HEK293 (cell line): ENCODE measurements around the gene BHLHA9.

Source experiments
- CTCF ChIP-seq: fragments of 450-650 bp; formaldehyde crosslinking; IDR thresholded peaks from 2 replicates; pipeline ENCODE4 v1.5.1; 2016; ENCODE audit warnings: missing biosample characterization, missing genetic modification characterization
- KLF1 ChIP-seq: fragments of 450-650 bp; formaldehyde crosslinking; IDR thresholded peaks from 2 replicates; pipeline ENCODE4 v1.5.1; 2016; ENCODE audit warnings: missing biosample characterization, missing genetic modification characterization
- PBX3 ChIP-seq: sonication (generic); formaldehyde crosslinking; IDR thresholded peaks from 2 replicates; pipeline ENCODE4 v1.8.1; 2022; ENCODE audit warnings: mild to moderate bottlenecking, moderate library complexity, missing genetic modification reagents
- REPIN1 ChIP-seq: fragments of 450-650 bp; formaldehyde crosslinking; IDR thresholded peaks from 2 replicates; pipeline ENCODE4 v1.5.1; 2017; ENCODE audit warnings: missing biosample characterization, missing genetic modification characterization, low read depth
- YY1 ChIP-seq: fragments of 450-650 bp; formaldehyde crosslinking; IDR thresholded peaks from 2 replicates; pipeline ENCODE4 v1.5.1; 2018; ENCODE audit warnings: missing biosample characterization, missing genetic modification characterization
- ZBTB8A ChIP-seq: fragments of 450-650 bp; formaldehyde crosslinking; IDR thresholded peaks from 2 replicates; pipeline ENCODE4 v1.5.1; 2016; ENCODE audit warnings: missing biosample characterization, missing genetic modification characterization
- ZFP3 ChIP-seq: fragments of 450-650 bp; formaldehyde crosslinking; IDR thresholded peaks from 2 replicates; pipeline ENCODE4 v1.5.1; 2016; ENCODE audit warnings: low read depth, missing biosample characterization, missing genetic modification characterization
- ZNF785 ChIP-seq: fragments of 450-650 bp; formaldehyde crosslinking; IDR thresholded peaks from 2 replicates; pipeline ENCODE4 v1.5.1; 2016; ENCODE audit warnings: missing biosample characterization, missing genetic modification characterization
- ZNF830 ChIP-seq: fragments of 450-650 bp; IDR thresholded peaks from 2 replicates; pipeline ENCODE4 v1.5.0; 2018; ENCODE audit warnings: missing biosample characterization, missing genetic modification characterization, low read depth, mild to moderate bottlenecking, moderate library complexity
- TF ChIP-seq, protein P1 (sequence below): fragments of 450-650 bp; formaldehyde crosslinking; IDR thresholded peaks from 2 replicates; pipeline ENCODE4 v1.5.1; 2016; ENCODE audit warnings: missing biosample characterization, missing genetic modification characterization

DNA sequence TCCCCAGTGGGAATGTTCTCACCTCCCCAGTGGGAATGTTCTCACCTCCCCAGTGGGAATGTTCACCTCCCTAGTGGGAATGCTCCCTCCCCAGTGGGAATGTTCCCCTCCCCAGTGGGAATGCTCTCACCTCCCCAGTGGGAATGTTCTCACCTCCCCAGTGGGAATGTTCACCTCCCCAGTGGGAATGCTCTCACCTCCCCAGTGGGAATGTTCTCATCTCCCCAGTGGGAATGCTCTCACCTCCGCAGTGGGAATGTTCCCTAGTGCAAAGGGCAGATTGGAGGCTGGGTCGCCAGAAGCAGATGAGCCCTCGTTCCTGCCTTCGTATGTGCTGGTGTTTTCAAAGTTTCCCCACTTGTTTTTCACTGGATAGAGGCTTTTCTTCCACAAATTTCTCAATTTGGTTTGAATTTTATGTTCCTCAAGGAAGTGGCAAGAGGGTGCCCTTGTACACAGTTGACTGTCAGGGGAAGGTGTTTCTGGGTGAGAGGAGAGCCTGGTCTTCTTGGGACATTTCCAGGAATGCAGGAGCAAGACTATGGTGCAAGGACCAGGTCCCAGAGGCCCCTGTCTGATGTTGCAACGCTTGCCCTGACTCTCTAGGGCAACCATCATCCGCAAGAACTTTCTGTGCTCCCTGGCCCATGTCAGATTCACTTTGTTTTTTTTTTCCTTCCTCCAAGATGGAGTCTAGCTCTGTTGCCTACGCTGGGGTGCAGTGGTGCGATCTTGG, 43.2 kb downstream of the BHLHA9 start:
- TF ChIP-seq, protein P1, sequence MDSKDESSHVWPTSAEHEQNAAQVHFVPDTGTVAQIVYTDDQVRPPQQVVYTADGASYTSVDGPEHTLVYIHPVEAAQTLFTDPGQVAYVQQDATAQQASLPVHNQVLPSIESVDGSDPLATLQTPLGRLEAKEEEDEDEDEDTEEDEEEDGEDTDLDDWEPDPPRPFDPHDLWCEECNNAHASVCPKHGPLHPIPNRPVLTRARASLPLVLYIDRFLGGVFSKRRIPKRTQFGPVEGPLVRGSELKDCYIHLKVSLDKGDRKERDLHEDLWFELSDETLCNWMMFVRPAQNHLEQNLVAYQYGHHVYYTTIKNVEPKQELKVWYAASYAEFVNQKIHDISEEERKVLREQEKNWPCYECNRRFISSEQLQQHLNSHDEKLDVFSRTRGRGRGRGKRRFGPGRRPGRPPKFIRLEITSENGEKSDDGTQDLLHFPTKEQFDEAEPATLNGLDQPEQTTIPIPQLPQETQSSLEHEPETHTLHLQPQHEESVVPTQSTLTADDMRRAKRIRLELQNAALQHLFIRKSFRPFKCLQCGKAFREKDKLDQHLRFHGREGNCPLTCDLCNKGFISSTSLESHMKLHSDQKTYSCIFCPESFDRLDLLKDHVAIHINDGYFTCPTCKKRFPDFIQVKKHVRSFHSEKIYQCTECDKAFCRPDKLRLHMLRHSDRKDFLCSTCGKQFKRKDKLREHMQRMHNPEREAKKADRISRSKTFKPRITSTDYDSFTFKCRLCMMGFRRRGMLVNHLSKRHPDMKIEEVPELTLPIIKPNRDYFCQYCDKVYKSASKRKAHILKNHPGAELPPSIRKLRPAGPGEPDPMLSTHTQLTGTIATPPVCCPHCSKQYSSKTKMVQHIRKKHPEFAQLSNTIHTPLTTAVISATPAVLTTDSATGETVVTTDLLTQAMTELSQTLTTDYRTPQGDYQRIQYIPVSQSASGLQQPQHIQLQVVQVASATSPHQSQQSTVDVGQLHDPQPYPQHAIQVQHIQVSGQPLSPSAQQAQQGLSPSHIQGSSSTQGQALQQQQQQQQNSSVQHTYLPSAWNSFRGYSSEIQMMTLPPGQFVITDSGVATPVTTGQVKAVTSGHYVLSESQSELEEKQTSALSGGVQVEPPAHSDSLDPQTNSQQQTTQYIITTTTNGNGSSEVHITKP (tag by site-specific recombination) = no peak
- no peak for TF ChIP-seq CTCF (tag by site-specific recombination)
- no peak for TF ChIP-seq ZBTB8A (tag by site-specific recombination)
- TF ChIP-seq PBX3 (CRISPR knock-in tag) = no peak
- no peak for TF ChIP-seq KLF1 (tag by site-specific recombination)
- no peak for TF ChIP-seq REPIN1 (tag by site-specific recombination)
- no peak for TF ChIP-seq ZNF830 (tag by site-specific recombination)
- no peak for TF ChIP-seq YY1 (tag by site-specific recombination)
- TF ChIP-seq ZFP3 (tag by site-specific recombination) = no peak
- TF ChIP-seq ZNF785 (tag by site-specific recombination) = no peak
